Subcutaneous preadipocyte (primary cell): ENCODE data around the gene SPTAN1. TPM values are rescaled to one million over a fixed set of nuclear protein-coding genes. Genes with fewer than 3 reads are reported as not detected.

Experiments
- small RNA-seq: library from RNA; depleted of rRNA; stranded (forward); fragments of <200 nt; gene quantifications from one replicate; pipeline ENCODE3, GENCODE V24; 2012
- total RNA-seq: library from RNA; depleted of rRNA; stranded (reverse); fragments of >200 nt; gene quantifications from 2 replicates; pipeline ENCODE4 v1.2.3, GENCODE V29; 2012

SPTAN1 gene
- total RNA-seq, result 283 and 383 TPM in 2 replicates

GRCh38 chr9:128552153-128552743 lies at the start of gene SPTAN1:
Gene SPTAN1 (plus strand): TSS chr9:128552587. CDS start chr9:128566741, 14,154 bp downstream.

GRCh38 chr9:128504485-128505413 lies 47.6 kb upstream of the SPTAN1 start, which contains the start of gene GLE1:
Gene GLE1 (plus strand): TSS chr9:128504719. CDS start chr9:128504806, 87 bp downstream.

GRCh38 chr9:128656416-128657343 lies 104.3 kb downstream of the SPTAN1 start, which contains the start of gene DYNC2I2:
Gene DYNC2I2 (minus strand): TSS chr9:128656847. CDS start chr9:128656726, 121 bp downstream.

Small RNAs within 50 kb of the gene (small RNA-seq; reads per million reads assigned to genes)
- gene RNU7-171P, result 0.11 reads per million

Other genes with a start within 250 kb of the SPTAN1 start
- 21.7 and 26.2 TPM in 2 replicates for gene TRUB2, start 230.1 kb upstream of the SPTAN1 start, total RNA-seq
- 43.0 and 45.9 TPM in 2 replicates for gene COQ4, start 229.7 kb upstream of the SPTAN1 start, total RNA-seq
- gene SLC27A4, start 212.1 kb upstream of the SPTAN1 start, total RNA-seq, result 22.8 and 29.9 TPM in 2 replicates
- 28.2 and 32.7 TPM in 2 replicates for gene URM1, start 181.2 kb upstream of the SPTAN1 start, total RNA-seq
- gene CERCAM, start 131.7 kb upstream of the SPTAN1 start, total RNA-seq, result 55.1 and 75.0 TPM in 2 replicates
- gene ODF2, start 96.6 kb upstream of the SPTAN1 start, total RNA-seq, result 41.5 and 55.9 TPM in 2 replicates
- gene GLE1, start 47.9 kb upstream of the SPTAN1 start, total RNA-seq, result 33.1 and 39.5 TPM in 2 replicates
- gene DYNC2I2, start 104.3 kb downstream of the SPTAN1 start, total RNA-seq, result 62.1 and 83.9 TPM in 2 replicates
- 321 and 441 TPM in 2 replicates for gene SET, start 136.6 kb downstream of the SPTAN1 start, total RNA-seq
- 1.8 and 3.3 TPM in 2 replicates for gene PKN3, start 149.9 kb downstream of the SPTAN1 start, total RNA-seq
- gene ZDHHC12, start 171.5 kb downstream of the SPTAN1 start, total RNA-seq, result 28.2 and 34.2 TPM in 2 replicates
- gene ZER1, start 219.3 kb downstream of the SPTAN1 start, total RNA-seq, result 16.8 and 17.3 TPM in 2 replicates
- 8.8 and 9.2 TPM in 2 replicates for gene TBC1D13, start 234.7 kb downstream of the SPTAN1 start, total RNA-seq